Neuronal stem cell (in vitro differentiated cells): ENCODE measurements around the gene ATP1B2.

Experiments
- DNase-seq: peaks from one replicate; pipeline ENCODE4 v3.0.0-alpha.2; 2013; ENCODE audit warnings: low spot score
- H2AFZ ChIP-seq: one replicate; pipeline ENCODE4 v1.6.1; 2013; ENCODE audit warnings: mild to moderate bottlenecking, low read length, inconsistent platforms
- H2AK5ac ChIP-seq: 2 replicates; pipeline ENCODE4 v1.6.1; 2013; ENCODE audit warnings: low read depth, mild to moderate bottlenecking, inconsistent platforms, low read length, moderate library complexity, mixed read lengths
- H2BK120ac ChIP-seq: 2 replicates; pipeline ENCODE4 v1.6.1; 2013; ENCODE audit warnings: low read depth, mild to moderate bottlenecking, inconsistent platforms, low read length, moderate library complexity, mixed read lengths
- H2BK12ac ChIP-seq: one replicate; pipeline ENCODE4 v1.6.1; 2013; ENCODE audit warnings: low read length, inconsistent platforms
- H2BK15ac ChIP-seq: 2 replicates; pipeline ENCODE4 v1.6.1; 2013; ENCODE audit warnings: mild to moderate bottlenecking, low read length, inconsistent platforms, mixed read lengths
- H2BK5ac ChIP-seq: one replicate; pipeline ENCODE4 v1.6.1; 2013; ENCODE audit warnings: inconsistent platforms, mild to moderate bottlenecking, low read length, moderate library complexity
- H3K14ac ChIP-seq: one replicate; pipeline ENCODE4 v1.6.1; 2013; ENCODE audit warnings: low read length, inconsistent platforms
- H3K18ac ChIP-seq: 2 replicates; pipeline ENCODE4 v1.6.1; 2013; ENCODE audit warnings: low read length, inconsistent platforms
- H3K23ac ChIP-seq: 2 replicates; pipeline ENCODE4 v1.6.1; 2013; ENCODE audit warnings: low read depth, mild to moderate bottlenecking, mixed read lengths, low read length, inconsistent platforms; ENCODE audit not compliant: poor library complexity
- H3K27ac ChIP-seq: replicated peaks from 3 replicates; pipeline ENCODE4 v1.5.1; 2013; ENCODE audit warnings: low read length, inconsistent platforms
- H3K27me3 ChIP-seq, 3 experiments: 2 replicates each; pipeline ENCODE4 v1.6.1; 2013; ENCODE audit warnings: low read length in 3 of 3, mild to moderate bottlenecking in 2 of 3, inconsistent platforms in 1 of 3, low read depth in 1 of 3, mixed read lengths in 1 of 3, moderate library complexity in 1 of 3; ENCODE audit not compliant: control insufficient read depth in 3 of 3, insufficient read depth in 3 of 3
- H3K36me3 ChIP-seq, 2 donors: replicated peaks in 1 of 2; 2 replicates each; pipeline ENCODE4 v1.6.1; 2013; ENCODE audit warnings: low read length in 2 of 2; ENCODE audit not compliant: control insufficient read depth in 2 of 2, insufficient read depth in 2 of 2
- H3K4ac ChIP-seq: 2 replicates; pipeline ENCODE4 v1.6.1; 2013; ENCODE audit warnings: inconsistent platforms, mild to moderate bottlenecking, low read length, moderate library complexity
- H3K4me1 ChIP-seq, 2 donors: 1 replicate in 1 of 2; 2 replicates in 1 of 2; pipeline ENCODE4 v1.6.1; 2013; ENCODE audit warnings: low read length in 2 of 2, low read depth in 1 of 2; ENCODE audit not compliant: control insufficient read depth in 2 of 2, insufficient read depth in 1 of 2
- H3K4me2 ChIP-seq: one replicate; pipeline ENCODE4 v1.6.1; 2013; ENCODE audit warnings: mild to moderate bottlenecking, low read length, inconsistent platforms; ENCODE audit not compliant: insufficient read depth, poor library complexity, severe bottlenecking
- H3K4me3 ChIP-seq, 2 donors: 2 replicates each; pipeline ENCODE4 v1.5.1; 2013; ENCODE audit warnings: low read length in 2 of 2, mild to moderate bottlenecking in 2 of 2, inconsistent platforms in 1 of 2, moderate library complexity in 1 of 2
- H3K79me1 ChIP-seq: one replicate; pipeline ENCODE4 v1.6.1; 2013; ENCODE audit warnings: low read depth, mild to moderate bottlenecking, inconsistent platforms, low read length, moderate library complexity
- H3K9ac ChIP-seq: one replicate; pipeline ENCODE4 v1.6.1; 2013; ENCODE audit warnings: mild to moderate bottlenecking, low read depth, low read length, inconsistent platforms; ENCODE audit not compliant: poor library complexity
- H3K9me3 ChIP-seq, 2 donors: replicated peaks in 1 of 2; 2 replicates each; pipeline versions ENCODE3 to v1.6.1; 2013; ENCODE audit warnings: low read length in 2 of 2, mild to moderate bottlenecking in 2 of 2, inconsistent platforms in 1 of 2, low read depth in 1 of 2, mixed read lengths in 1 of 2, moderate library complexity in 1 of 2; ENCODE audit not compliant: control insufficient read depth in 2 of 2, insufficient read depth in 1 of 2
- H4K8ac ChIP-seq: one replicate; pipeline ENCODE4 v1.6.1; 2013; ENCODE audit warnings: low read depth, mild to moderate bottlenecking, inconsistent platforms, low read length, moderate library complexity
- H4K91ac ChIP-seq: one replicate; pipeline ENCODE4 v1.6.1; 2013; ENCODE audit warnings: low read length, low read depth, mild to moderate bottlenecking, inconsistent platforms; ENCODE audit not compliant: poor library complexity
- WGBS, 2 donors: extraction: QIAGEN DNeasy Blood & Tissue Kit; methylation state at CpG; one replicate each; pipeline ENCODE4 v1.1.7; 2013; ENCODE audit warnings: missing lambda C conversion rate in 2 of 2, mixed read lengths in 1 of 2; ENCODE audit not compliant: insufficient read length in 2 of 2, insufficient replicate concordance in 1 of 2; ENCODE audit errors: extremely low coverage in 2 of 2; 5-methylcytosine and 5-hydroxymethylcytosine counted together

The ATP1B2 gene

DNA sequence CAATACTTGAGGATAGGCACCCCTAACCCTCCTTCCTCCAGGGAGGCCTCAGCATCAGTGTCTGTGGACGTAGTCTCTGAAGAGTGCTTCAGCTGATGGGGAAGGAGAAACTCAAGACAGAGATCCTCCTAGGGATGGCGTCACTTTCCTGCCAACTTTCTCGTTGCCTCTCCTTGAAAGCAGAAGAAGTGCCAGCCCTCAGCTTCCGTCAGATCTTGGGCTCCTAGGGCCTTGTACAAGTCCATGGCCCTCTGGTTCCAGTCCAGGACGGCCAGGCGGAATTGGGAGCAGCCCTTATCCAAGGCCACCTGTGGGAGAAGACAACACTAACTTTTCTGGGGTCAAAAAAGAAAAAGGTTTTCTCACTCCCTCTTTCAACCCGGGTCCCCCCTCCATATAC is 24.4 kb upstream of the ATP1B2 start:
- Histone ChIP-seq H4K8ac (no peak overlapping the region), H2AFZ (no peak overlapping the region), H3K23ac (no peak overlapping the region), H3K9me3 (no peaks in the 10 kb centered on the region), H2BK5ac (no peak overlapping the region), H3K4me2 (no peak overlapping the region), H3K27me3 (no peaks in the 10 kb centered on the region), H3K14ac (no peak overlapping the region), H2BK120ac (no peak overlapping the region), H3K4ac (no peak overlapping the region), H3K27ac (no peak overlapping the region), H2BK12ac (no peak overlapping the region), H3K4me3 (peak overlapping the region in 1 of 2 donors; percentile 84), H2BK15ac (no peak overlapping the region), H3K36me3 (peaks cover 0 to 7% of the 10 kb centered on the region in 2 donors), H3K4me1 (peaks cover 8 to 13% of the 10 kb centered on the region in 2 donors), H3K79me1 (no peaks in the 10 kb centered on the region), H4K91ac (no peak overlapping the region), H2AK5ac (no peak overlapping the region), H3K18ac (no peak overlapping the region), H3K9ac (no peak overlapping the region)
- WGBS, 2 donors = no CpG with 5 or more reads among the region's 7 CpGs
- DNase-seq = no peak

DNA sequence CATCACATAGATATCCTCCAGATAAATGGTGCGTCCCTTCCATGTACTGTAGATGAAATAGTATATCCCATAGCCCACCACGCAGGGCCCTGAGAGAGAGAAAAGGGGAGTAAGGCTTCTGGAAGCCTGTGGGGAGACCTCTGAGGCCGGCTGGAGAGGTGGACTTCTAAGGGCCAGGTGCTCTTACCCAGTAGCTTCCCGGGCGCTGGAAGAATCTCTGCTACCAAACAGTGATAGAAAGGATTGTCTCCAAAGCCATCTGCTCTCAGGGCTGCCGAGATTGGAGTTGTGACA is 23.8 kb upstream of the ATP1B2 start:
- Histone ChIP-seq H3K4me2 (peak overlapping the region; percentile 73), H3K18ac (peak overlapping the region; percentile 84), H2BK5ac (peak overlapping the region; percentile 62), H3K36me3 (peaks cover 0 to 7% of the 10 kb centered on the region in 2 donors), H2AFZ (peak overlapping the region; percentile 95), H2BK15ac (no peak overlapping the region), H3K79me1 (no peaks in the 10 kb centered on the region), H4K8ac (no peak overlapping the region), H3K4ac (no peak overlapping the region), H2AK5ac (no peak overlapping the region), H3K4me3 (peak overlapping the region; percentile 84 to 89), H4K91ac (no peak overlapping the region), H2BK120ac (no peak overlapping the region), H3K23ac (no peak overlapping the region), H3K9ac (peak overlapping the region; percentile 46), H3K4me1 (peaks cover 8 to 13% of the 10 kb centered on the region in 2 donors), H2BK12ac (no peak overlapping the region), H3K9me3 (no peaks in the 10 kb centered on the region), H3K27me3 (no peaks in the 10 kb centered on the region), H3K27ac (peak overlapping the region; percentile 92), H3K14ac (no peak overlapping the region)
- WGBS, 2 donors = no CpG with 5 or more reads among the region's 6 CpGs
- DNase-seq = no peak

DNA sequence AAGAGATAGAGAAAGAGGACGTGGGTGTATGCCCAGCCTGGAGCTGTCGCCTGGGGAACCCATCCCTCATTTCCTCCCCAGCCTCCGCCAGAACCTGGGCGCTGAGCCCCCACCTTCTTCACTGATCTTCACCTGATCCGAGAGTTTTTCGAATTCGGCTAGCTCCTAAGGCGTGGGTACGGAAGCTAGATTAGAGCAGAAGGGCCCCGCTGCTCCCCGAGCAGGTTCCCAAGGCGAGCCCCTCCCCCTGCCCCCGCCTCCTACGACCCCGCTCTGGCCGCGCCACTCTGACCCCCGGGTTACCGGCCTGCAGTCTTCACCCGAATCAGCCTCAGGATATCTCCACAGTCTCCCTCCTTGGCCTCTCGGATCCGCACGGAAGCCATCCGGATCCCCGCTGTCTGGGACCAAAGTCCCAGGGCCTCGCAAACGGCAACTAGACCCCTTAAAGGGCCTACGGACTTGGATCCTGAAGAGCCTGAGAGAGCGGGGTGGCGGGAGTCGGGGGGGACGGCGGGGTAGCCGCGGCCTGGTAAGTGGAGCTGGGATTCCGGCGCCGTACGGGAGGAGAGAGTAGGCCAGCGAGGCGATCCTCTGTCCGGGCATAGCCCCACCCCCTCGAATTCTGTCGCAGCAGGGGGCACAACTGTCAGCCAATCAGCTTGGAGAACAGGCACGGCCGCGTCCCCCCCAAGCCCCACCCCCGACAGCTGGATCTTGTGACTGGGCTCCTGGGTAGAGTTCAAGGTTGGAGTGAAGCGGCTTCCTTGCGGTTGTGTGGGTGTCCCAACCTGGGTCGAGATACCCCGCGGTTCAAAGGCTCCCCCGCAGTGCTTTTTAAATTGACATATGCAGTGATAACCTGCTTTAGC is 23.2 kb upstream of the ATP1B2 start, which contains the start of gene SAT2:
SAT2 (minus strand) TSS at position 572 of the 872 bp plus-strand sequence; CDS start at position 386, 186 bp downstream.
- Histone ChIP-seq H3K36me3 (peaks cover 0 to 7% of the 10 kb centered on the region in 2 donors), H3K4me1 (peaks cover 8 to 13% of the 10 kb centered on the region in 2 donors), H3K9me3 (no peaks in the 10 kb centered on the region), H3K9ac (peak within 1 kb of the TSS; percentile 78), H3K4ac (no peak within 1 kb of the TSS), H3K23ac (no peak within 1 kb of the TSS), H3K4me2 (peak within 1 kb of the TSS; percentile 73), H3K79me1 (no peaks in the 10 kb centered on the region), H4K8ac (no peak within 1 kb of the TSS), H2BK15ac (no peak within 1 kb of the TSS), H3K4me3 (peak within 1 kb of the TSS; percentile 84 to 89), H2BK12ac (no peak within 1 kb of the TSS), H3K27ac (peak within 1 kb of the TSS; percentile 92), H2AFZ (peak within 1 kb of the TSS; percentile 95), H4K91ac (peak within 1 kb of the TSS; percentile 53), H3K18ac (peak within 1 kb of the TSS; percentile 98), H2AK5ac (no peak within 1 kb of the TSS), H2BK5ac (peak within 1 kb of the TSS; percentile 62), H2BK120ac (no peak within 1 kb of the TSS), H3K14ac (peak within 1 kb of the TSS; percentile 57), H3K27me3 (no peaks in the 10 kb centered on the region)
- DNase-seq = peak; percentile 92
- no CpG with 5 or more reads among the region's 54 CpGs for WGBS, 2 donors

DNA sequence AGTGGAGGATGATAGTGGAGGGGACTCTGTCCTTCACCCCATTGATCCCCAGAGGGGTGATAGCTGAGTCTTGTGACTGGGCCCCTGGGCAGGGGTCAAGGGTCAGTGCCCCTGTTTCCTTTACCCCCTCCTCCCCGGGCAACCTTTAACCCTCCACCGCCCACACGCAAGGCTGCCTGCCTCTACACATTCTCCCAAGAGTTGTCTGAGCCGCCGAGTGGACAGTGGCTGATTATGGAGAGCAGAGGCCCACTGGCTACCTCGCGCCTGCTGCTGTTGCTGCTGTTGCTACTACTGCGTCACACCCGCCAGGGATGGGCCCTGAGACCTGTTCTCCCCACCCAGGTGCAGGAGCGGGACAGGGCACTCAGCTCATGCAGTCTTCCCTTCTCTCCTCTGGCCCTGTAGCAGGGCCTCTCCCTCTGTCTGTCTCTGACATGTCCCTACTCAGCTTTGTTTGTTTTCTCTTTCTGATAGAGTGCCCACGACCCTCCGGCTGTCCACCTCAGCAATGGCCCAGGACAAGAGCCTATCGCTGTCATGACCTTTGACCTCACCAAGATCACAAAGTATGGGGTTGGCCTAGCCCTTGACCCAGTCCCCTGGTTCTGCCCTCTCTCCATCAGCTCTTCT is 20.7 kb upstream of the ATP1B2 start, which contains the start of gene SHBG:
SHBG (plus strand) TSS at position 197 of the 633 bp plus-strand sequence; CDS start at position 235, 38 bp downstream.
- Histone ChIP-seq H3K4me3 (no peak within 1 kb of the TSS), H3K23ac (peak within 1 kb of the TSS; percentile 13), H4K91ac (peak within 1 kb of the TSS; percentile 82), H2BK12ac (peak within 1 kb of the TSS; percentile 46), H2AK5ac (peak within 1 kb of the TSS; percentile 99), H2BK5ac (no peak within 1 kb of the TSS), H3K27ac (no peak within 1 kb of the TSS), H3K9ac (peak within 1 kb of the TSS; percentile 33), H3K4me2 (no peak within 1 kb of the TSS), H2AFZ (peak within 1 kb of the TSS; percentile 67), H3K79me1 (no peaks in the 10 kb centered on the region), H3K36me3 (peaks cover 0 to 7% of the 10 kb centered on the region in 2 donors), H3K4me1 (peaks cover 8 to 19% of the 10 kb centered on the region in 2 donors), H3K18ac (peak within 1 kb of the TSS; percentile 81), H2BK15ac (peak within 1 kb of the TSS; percentile 16), H3K14ac (peak within 1 kb of the TSS; percentile 63), H4K8ac (no peak within 1 kb of the TSS), H3K4ac (no peak within 1 kb of the TSS), H3K9me3 (no peaks in the 10 kb centered on the region), H3K27me3 (no peaks in the 10 kb centered on the region), H2BK120ac (no peak within 1 kb of the TSS)
- DNase-seq = no peak
- WGBS, 2 donors = no CpG with 5 or more reads among the region's 13 CpGs
